CD4-positive, alpha-beta T cell (primary cell): ENCODE results near the gene DNM1L. TPM values are rescaled to one million over a fixed set of nuclear protein-coding genes. Genes with fewer than 3 reads are reported as not detected.

Source experiments
- ATAC-seq: fragments of 200-7000 bp; cut with Tn5 transposase; one replicate; pipeline ENCODE4 v1.10.0; 2022; ENCODE audit warnings: mild to moderate bottlenecking; ENCODE audit not compliant: poor library complexity
- CTCF ChIA-PET: fragments of 350-600 bp; sonication (Branson Sonifier 250); formaldehyde crosslinking; loops from one replicate; lab custom pipeline; 2021; ENCODE audit warnings: antibody characterized with exemption, inconsistent platforms; lab: Charles Lee
- POLR2A ChIA-PET: fragments of 350-600 bp; sonication (Branson Sonifier 250); formaldehyde crosslinking; loops from one replicate; lab custom pipeline; 2021; ENCODE audit warnings: antibody characterized with exemption, inconsistent platforms; lab: Charles Lee
- DNase-seq, 14 experiments: peaks; one replicate each; pipeline ENCODE4 v3.0.0-alpha.2; 2013 to 2020; ENCODE audit warnings: mixed read lengths in 2 of 14
- H3K27ac ChIP-seq, 2 donors: one replicate each; pipeline versions ENCODE4 v1.5.1 to v1.7.0; 2013; ENCODE audit warnings: low read length in 2 of 2, low read depth in 1 of 2, mild to moderate bottlenecking in 1 of 2
- H3K27me3 ChIP-seq, 2 experiments: 1 replicate in 1 of 2; 2 replicates in 1 of 2; pipeline versions ENCODE4 v1.6.1 to v1.7.0; 2013; ENCODE audit warnings: low read length in 2 of 2, control low read depth in 1 of 2, mild to moderate bottlenecking in 1 of 2, moderate library complexity in 1 of 2; ENCODE audit not compliant: insufficient read depth in 2 of 2, control insufficient read depth in 1 of 2
- H3K36me3 ChIP-seq: one replicate; pipeline ENCODE4 v1.6.1; 2013; ENCODE audit warnings: low read length, control low read depth; ENCODE audit not compliant: insufficient read depth
- H3K4me1 ChIP-seq: one replicate; pipeline ENCODE4 v1.6.1; 2013; ENCODE audit warnings: low read length, control low read depth; ENCODE audit not compliant: insufficient read depth
- H3K4me3 ChIP-seq: one replicate; pipeline ENCODE4 v1.5.1; 2013; ENCODE audit warnings: mild to moderate bottlenecking, low read length, moderate library complexity
- H3K9me3 ChIP-seq, 2 experiments: 1 replicate in 1 of 2; 2 replicates in 1 of 2; pipeline versions ENCODE4 v1.6.1 to v1.7.0; 2013; ENCODE audit warnings: low read length in 2 of 2, mild to moderate bottlenecking in 2 of 2, control low read depth in 1 of 2, moderate library complexity in 1 of 2; ENCODE audit not compliant: control insufficient read depth in 1 of 2, insufficient read depth in 1 of 2
- H3K27ac Mint-ChIP-seq: one replicate; pipeline ENCODE4 v1.8.0; 2020; ENCODE audit warnings: mixed read lengths
- H3K27me3 Mint-ChIP-seq: one replicate; pipeline ENCODE4 v1.8.0; 2021; ENCODE audit warnings: mixed read lengths
- H3K36me3 Mint-ChIP-seq: one replicate; pipeline ENCODE4 v1.8.0; 2021; ENCODE audit warnings: low read depth, mixed read lengths
- H3K4me1 Mint-ChIP-seq: one replicate; pipeline ENCODE4 v1.8.0; 2021; ENCODE audit warnings: low read depth, mixed read lengths
- H3K4me3 Mint-ChIP-seq: one replicate; pipeline ENCODE4 v1.8.0; 2020; ENCODE audit warnings: mild to moderate bottlenecking, mixed read lengths
- H3K9me3 Mint-ChIP-seq: one replicate; pipeline ENCODE4 v1.8.0; 2020; ENCODE audit warnings: mixed read lengths
- CTCF ChIP-seq: fragments of 200-600 bp; IDR thresholded peaks from one replicate; pipeline ENCODE4 v1.8.0; 2022; ENCODE audit warnings: antibody characterized with exemption, mild to moderate bottlenecking
- intact Hi-C, 2 experiments: fragments of 100-400 bp; cut with DNase I in 1 of 2; cut with micrococcal nuclease in 1 of 2; formaldehyde crosslinking; loops; one replicate each; pipeline versions ENCODE4 v1.15.1 to v1.9.0; 2023 to 2025; cut with DNase I, micrococcal nuclease
- total RNA-seq, 174 experiments: library from RNA in 2 of 174; stranded (reverse) in 2 of 174; gene quantifications; one replicate each; pipeline ENCODE4 v1.2.3 and lab custom pipeline; 2021 to 2026

DNM1L gene
- total RNA-seq, 2 experiments from 2014 or later = 70.9 to 74.6 TPM

- CTCF ChIA-PET = no interaction called here
- Mint-ChIP-seq H3K27me3 (no peaks in the 10 kb centered on the region), H3K36me3 (peaks cover 30% of the 10 kb centered on the region), H3K4me3 (peak overlapping the region; percentile 67), H3K9me3 (no peaks in the 10 kb centered on the region), H3K4me1 (peaks cover 39% of the 10 kb centered on the region), H3K27ac (no peak overlapping the region)
- H3K4me3 ChIP-seq = no peak overlapping the region
- POLR2A ChIA-PET = no interaction called here
- TF ChIP-seq CTCF = no peak
- peaks cover 11% of the 10 kb centered on the region for H3K4me1 ChIP-seq
- no peak for DNase-seq
- no peaks in the 10 kb centered on the region for H3K36me3 ChIP-seq
- intact Hi-C loops = no loop called here
- H3K27me3 ChIP-seq = no peaks in the 10 kb centered on the region
- no peaks in the 10 kb centered on the region for H3K9me3 ChIP-seq
- ATAC-seq = no peak
- H3K27ac ChIP-seq = no peak overlapping the region
Measured at GRCh38 chr12:32681272-32681671, 2.2 kb downstream of the DNM1L start.

GRCh38 chr12:32686340-32686739 is 7.2 kb downstream of the DNM1L start:
- intact Hi-C loops = no loop called here
- H3K4me3 Mint-ChIP-seq = no peak overlapping the region
- Histone ChIP-seq H3K27me3 (no peaks in the 10 kb centered on the region), H3K9me3 (no peaks in the 10 kb centered on the region), H3K27ac (no peak overlapping the region), H3K4me3 (no peak overlapping the region), H3K36me3 (no peaks in the 10 kb centered on the region), H3K4me1 (no peaks in the 10 kb centered on the region)
- H3K9me3 Mint-ChIP-seq = no peaks in the 10 kb centered on the region
- H3K4me1 Mint-ChIP-seq = peaks cover 53% of the 10 kb centered on the region
- H3K27me3 Mint-ChIP-seq = no peaks in the 10 kb centered on the region
- H3K36me3 Mint-ChIP-seq = peaks cover 48% of the 10 kb centered on the region
- DNase-seq = no peak
- H3K27ac Mint-ChIP-seq = no peak overlapping the region
- CTCF ChIA-PET = interaction anchor here (0.6 to 1.4 kb wide), 2 partner anchors 22 to 771 kb away, joined by 3 read pairs; no protein-coding TSS in a partner anchor
- no peak for ATAC-seq
- no peak for TF ChIP-seq CTCF
- POLR2A ChIA-PET = interaction anchor here (1.0 kb wide), 1 partner anchor 69 kb away, joined by 3 read pairs; the partner anchor contains the start of gene YARS2

GRCh38 chr12:32688786-32689185 is 9.7 kb downstream of the DNM1L start:
- H3K4me3 Mint-ChIP-seq = no peak overlapping the region
- H3K36me3 Mint-ChIP-seq = peaks cover 41% of the 10 kb centered on the region
- intact Hi-C loops = no loop called here
- no peak overlapping the region for H3K27ac Mint-ChIP-seq
- H3K27me3 Mint-ChIP-seq = no peaks in the 10 kb centered on the region
- H3K27me3 ChIP-seq = no peaks in the 10 kb centered on the region
- no peak overlapping the region for H3K27ac ChIP-seq
- ChIA-PET CTCF (no interaction called here), POLR2A (interaction anchor here (1.1 kb wide), 1 partner anchor 67 kb away, joined by 3 read pairs; the partner anchor contains the start of gene YARS2)
- no peaks in the 10 kb centered on the region for H3K9me3 Mint-ChIP-seq
- H3K4me3 ChIP-seq = no peak overlapping the region
- ATAC-seq (no peak), DNase-seq (no peak)
- no peak for TF ChIP-seq CTCF
- H3K4me1 Mint-ChIP-seq = peaks cover 61% of the 10 kb centered on the region
- no peaks in the 10 kb centered on the region for H3K9me3 ChIP-seq
- no peaks in the 10 kb centered on the region for H3K36me3 ChIP-seq
- no peaks in the 10 kb centered on the region for H3K4me1 ChIP-seq
